ENCODE measurements around the gene CYFIP2.

Gene CYFIP2

DNA sequence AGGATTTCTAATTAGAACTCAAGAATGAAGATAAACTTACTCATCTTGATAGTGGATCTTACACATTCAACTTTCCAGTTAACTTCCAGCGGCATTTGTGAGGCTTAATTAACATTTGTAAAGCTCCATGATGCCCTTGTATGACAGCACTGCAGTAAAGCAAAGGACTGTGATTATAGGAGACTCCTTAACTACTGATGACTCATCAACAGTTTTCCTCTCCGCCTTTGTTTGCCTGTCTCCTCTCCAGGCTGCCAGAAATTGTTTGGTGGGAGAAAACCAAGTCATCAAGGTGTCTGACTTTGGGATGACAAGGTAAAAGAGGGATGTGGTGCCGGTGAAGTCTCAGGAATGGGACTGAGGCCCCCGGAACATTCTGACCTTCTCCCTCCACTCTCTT lies 20.4 kb upstream of the CYFIP2 start:
- Histone ChIP-seq H3K27ac (no peak overlapping the region), H4K20me1 (ENCODE audit: insufficient read depth) (no peaks in the 10 kb centered on the region), H3K27me3 (ENCODE audit: insufficient read depth, low read depth) (no peaks in the 10 kb centered on the region), H2AFZ (ENCODE audit: low read depth) (no peak overlapping the region), H3K9ac (no peak overlapping the region), H3K36me3 (ENCODE audit: insufficient read depth) (no peaks in the 10 kb centered on the region), H3K4me3 (IDR thresholded peaks at IDR 0.05; ENCODE audit: insufficient read depth, low read depth, low read length) (no peak overlapping the region), H3K79me2 (ENCODE audit: insufficient read depth, low read depth) (no peaks in the 10 kb centered on the region), H3K4me2 (no peak overlapping the region), H3K4me1 (ENCODE audit: low read depth, poor library complexity, severe bottlenecking) (no peaks in the 10 kb centered on the region)
- TF ChIP-seq, protein P1, sequence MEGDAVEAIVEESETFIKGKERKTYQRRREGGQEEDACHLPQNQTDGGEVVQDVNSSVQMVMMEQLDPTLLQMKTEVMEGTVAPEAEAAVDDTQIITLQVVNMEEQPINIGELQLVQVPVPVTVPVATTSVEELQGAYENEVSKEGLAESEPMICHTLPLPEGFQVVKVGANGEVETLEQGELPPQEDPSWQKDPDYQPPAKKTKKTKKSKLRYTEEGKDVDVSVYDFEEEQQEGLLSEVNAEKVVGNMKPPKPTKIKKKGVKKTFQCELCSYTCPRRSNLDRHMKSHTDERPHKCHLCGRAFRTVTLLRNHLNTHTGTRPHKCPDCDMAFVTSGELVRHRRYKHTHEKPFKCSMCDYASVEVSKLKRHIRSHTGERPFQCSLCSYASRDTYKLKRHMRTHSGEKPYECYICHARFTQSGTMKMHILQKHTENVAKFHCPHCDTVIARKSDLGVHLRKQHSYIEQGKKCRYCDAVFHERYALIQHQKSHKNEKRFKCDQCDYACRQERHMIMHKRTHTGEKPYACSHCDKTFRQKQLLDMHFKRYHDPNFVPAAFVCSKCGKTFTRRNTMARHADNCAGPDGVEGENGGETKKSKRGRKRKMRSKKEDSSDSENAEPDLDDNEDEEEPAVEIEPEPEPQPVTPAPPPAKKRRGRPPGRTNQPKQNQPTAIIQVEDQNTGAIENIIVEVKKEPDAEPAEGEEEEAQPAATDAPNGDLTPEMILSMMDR (conservative IDR thresholded peaks at IDR 0.05; ENCODE audit: low read depth, low read length) = no peak

DNA sequence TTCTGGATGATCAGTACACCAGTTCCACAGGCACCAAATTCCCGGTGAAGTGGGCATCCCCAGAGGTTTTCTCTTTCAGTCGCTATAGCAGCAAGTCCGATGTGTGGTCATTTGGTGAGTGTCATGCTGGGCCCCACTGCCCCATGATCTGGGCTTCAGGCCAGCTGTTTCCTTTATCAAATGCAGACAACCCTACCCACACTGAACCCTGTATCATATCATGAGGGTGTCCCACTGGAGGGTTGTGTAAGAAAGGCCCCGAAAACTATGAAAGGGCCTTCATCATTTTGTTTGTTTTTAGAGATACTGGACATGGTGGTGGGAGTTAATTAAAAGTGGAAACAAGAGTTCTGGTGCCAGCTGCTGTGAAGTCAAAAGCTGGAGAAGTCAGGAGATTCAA lies 20.0 kb upstream of the CYFIP2 start:
- Histone ChIP-seq H2AFZ (ENCODE audit: low read depth) (no peak overlapping the region), H3K4me3 (IDR thresholded peaks at IDR 0.05; ENCODE audit: insufficient read depth, low read depth, low read length) (no peak overlapping the region), H3K4me2 (no peak overlapping the region)

GRCh38 chr5:157247267-157247666 lies 18.7 kb upstream of the CYFIP2 start:
- H3K27me3 ChIP-seq (ENCODE audit: insufficient read depth, low read depth) = no peaks in the 10 kb centered on the region

More for the DNA sequence above, 20.0 kb upstream of the CYFIP2 start:
- no peaks in the 10 kb centered on the region for H3K4me1 ChIP-seq (ENCODE audit: low read depth, poor library complexity, severe bottlenecking)
- H4K20me1 ChIP-seq (ENCODE audit: insufficient read depth) = no peaks in the 10 kb centered on the region
- no peak overlapping the region for H3K27ac ChIP-seq
- no peaks in the 10 kb centered on the region for H3K36me3 ChIP-seq (ENCODE audit: insufficient read depth)
- H3K27me3 ChIP-seq (ENCODE audit: insufficient read depth, low read depth) = no peaks in the 10 kb centered on the region
- H3K79me2 ChIP-seq (ENCODE audit: insufficient read depth, low read depth) = no peaks in the 10 kb centered on the region
- H3K9ac ChIP-seq = no peak overlapping the region
- TF ChIP-seq, protein P1 (conservative IDR thresholded peaks at IDR 0.05; ENCODE audit: low read depth, low read length) = no peak

DNA sequence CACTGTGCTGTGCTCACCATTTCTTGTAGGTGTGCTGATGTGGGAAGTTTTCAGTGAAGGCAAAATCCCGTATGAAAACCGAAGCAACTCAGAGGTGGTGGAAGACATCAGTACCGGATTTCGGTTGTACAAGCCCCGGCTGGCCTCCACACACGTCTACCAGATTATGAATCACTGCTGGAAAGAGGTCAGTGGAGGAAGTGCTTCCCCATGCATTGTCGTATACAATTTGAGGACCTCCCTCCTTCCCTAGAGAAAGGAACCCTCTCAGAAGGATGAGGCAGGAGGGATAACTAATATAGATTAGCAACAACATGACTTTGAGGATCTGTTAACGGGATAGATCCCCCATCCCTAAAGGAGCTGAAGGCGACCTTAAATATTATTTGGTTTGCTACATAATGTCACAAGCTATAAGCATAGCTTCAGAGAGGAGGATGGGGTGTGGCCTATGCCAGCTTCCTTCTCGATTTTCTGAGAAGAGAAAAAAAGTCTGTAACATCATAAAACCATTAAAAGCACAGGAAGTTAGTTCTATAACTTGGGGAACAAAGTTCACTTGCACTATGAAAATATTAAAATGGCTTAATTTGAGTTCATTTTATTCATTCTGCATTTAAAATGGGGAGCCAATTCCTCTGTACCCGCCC lies 17.0 kb upstream of the CYFIP2 start:
- Histone ChIP-seq H3K36me3 (ENCODE audit: insufficient read depth) (no peaks in the 10 kb centered on the region), H3K27ac (no peak overlapping the region)

More at GRCh38 chr5:157247267-157247666, 18.7 kb upstream of the CYFIP2 start:
- H3K36me3 ChIP-seq (ENCODE audit: insufficient read depth) = no peaks in the 10 kb centered on the region
- no peak overlapping the region for H3K27ac ChIP-seq
- H3K9ac ChIP-seq = no peak overlapping the region
- H3K4me3 ChIP-seq (IDR thresholded peaks at IDR 0.05; ENCODE audit: insufficient read depth, low read depth, low read length) = no peak overlapping the region
- H4K20me1 ChIP-seq (ENCODE audit: insufficient read depth) = no peaks in the 10 kb centered on the region
- TF ChIP-seq, protein P1 (conservative IDR thresholded peaks at IDR 0.05; ENCODE audit: low read depth, low read length) = no peak
- peaks cover 2% of the 10 kb centered on the region for H3K4me1 ChIP-seq (ENCODE audit: low read depth, poor library complexity, severe bottlenecking)
- no peak overlapping the region for H3K4me2 ChIP-seq
- H3K79me2 ChIP-seq (ENCODE audit: insufficient read depth, low read depth) = no peaks in the 10 kb centered on the region
- H2AFZ ChIP-seq (ENCODE audit: low read depth) = no peak overlapping the region

More for the DNA sequence above, 17.0 kb upstream of the CYFIP2 start:
- TF ChIP-seq, protein P1 (conservative IDR thresholded peaks at IDR 0.05; ENCODE audit: low read depth, low read length) = no peak
- Histone ChIP-seq H3K9ac (no peak overlapping the region), H3K4me1 (ENCODE audit: low read depth, poor library complexity, severe bottlenecking) (peaks cover 19% of the 10 kb centered on the region), H3K4me3 (IDR thresholded peaks at IDR 0.05; ENCODE audit: insufficient read depth, low read depth, low read length) (no peak overlapping the region), H2AFZ (ENCODE audit: low read depth) (no peak overlapping the region), H3K79me2 (ENCODE audit: insufficient read depth, low read depth) (no peaks in the 10 kb centered on the region), H4K20me1 (ENCODE audit: insufficient read depth) (no peaks in the 10 kb centered on the region), H3K27me3 (ENCODE audit: insufficient read depth, low read depth) (no peaks in the 10 kb centered on the region), H3K4me2 (no peak overlapping the region)
